ENCODE results near the gene RNF4. TPM values are rescaled to one million over a fixed set of nuclear protein-coding genes. Genes with fewer than 3 reads are reported as not detected.

RNF4 gene
- total RNA-seq, 4 donors from 2014 or later: 10.8 to 57.9 (median 33.9) TPM

DNA sequence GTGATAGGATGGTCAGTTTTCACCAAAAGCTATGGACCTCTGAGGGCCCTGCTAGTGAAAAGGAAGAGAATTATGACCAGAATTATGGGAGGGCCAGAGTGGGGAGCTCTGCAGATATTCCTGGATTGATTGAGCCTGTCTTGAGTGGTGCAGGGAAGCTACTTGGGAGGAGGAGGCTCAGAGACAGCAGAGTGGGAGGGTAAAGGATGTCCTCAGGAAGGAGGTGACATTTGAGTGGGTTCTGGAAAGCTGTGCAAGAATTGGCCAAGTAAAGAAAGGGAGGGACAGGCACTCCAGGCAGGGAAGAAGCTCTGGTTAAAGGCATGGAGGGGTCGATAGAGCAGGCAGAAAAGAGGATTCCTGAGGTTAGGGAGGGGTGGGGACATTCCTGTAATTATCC is 24.1 kb downstream of the RNF4 start:
- Histone ChIP-seq H3K36me3 (no peaks in the 10 kb centered on the region), H3K4me3 (no peak overlapping the region), H3K27me3 (no peaks in the 10 kb centered on the region), H3K9me3 (no peaks in the 10 kb centered on the region), H3K4me1 (no peaks in the 10 kb centered on the region), H3K27ac (no peak overlapping the region)
- TF ChIP-seq CTCF (IDR thresholded peaks at IDR 0.05) (no peak), POLR2A (IDR thresholded peaks at IDR 0.05) (no peak)
- intact Hi-C loops (cut with DNase I; ENCODE audit: low total_unique reads): no loop called here
- DNase-seq: no peak

- TF ChIP-seq CTCF (IDR thresholded peaks at IDR 0.05) (no peak), POLR2A (IDR thresholded peaks at IDR 0.05) (no peak)
- Histone ChIP-seq H3K4me1 (no peaks in the 10 kb centered on the region), H3K27me3 (no peaks in the 10 kb centered on the region), H3K9me3 (no peaks in the 10 kb centered on the region), H3K36me3 (no peaks in the 10 kb centered on the region), H3K4me3 (no peak overlapping the region), H3K27ac (no peak overlapping the region)
- DNase-seq: no peak
- intact Hi-C loops (cut with DNase I; ENCODE audit: low total_unique reads): no loop called here
Measured at GRCh38 chr4:2494992-2495391, 26.1 kb downstream of the RNF4 start.

GRCh38 chr4:2497324-2497723 is 28.4 kb downstream of the RNF4 start:
- Histone ChIP-seq H3K27ac (no peak overlapping the region), H3K4me3 (no peak overlapping the region), H3K36me3 (no peaks in the 10 kb centered on the region), H3K4me1 (no peaks in the 10 kb centered on the region), H3K27me3 (no peaks in the 10 kb centered on the region), H3K9me3 (no peaks in the 10 kb centered on the region)
- TF ChIP-seq CTCF (IDR thresholded peaks at IDR 0.05): no peak
- no peak for TF ChIP-seq POLR2A (IDR thresholded peaks at IDR 0.05)
- intact Hi-C loops (cut with DNase I; ENCODE audit: low total_unique reads): no loop called here
- DNase-seq: no peak

DNA sequence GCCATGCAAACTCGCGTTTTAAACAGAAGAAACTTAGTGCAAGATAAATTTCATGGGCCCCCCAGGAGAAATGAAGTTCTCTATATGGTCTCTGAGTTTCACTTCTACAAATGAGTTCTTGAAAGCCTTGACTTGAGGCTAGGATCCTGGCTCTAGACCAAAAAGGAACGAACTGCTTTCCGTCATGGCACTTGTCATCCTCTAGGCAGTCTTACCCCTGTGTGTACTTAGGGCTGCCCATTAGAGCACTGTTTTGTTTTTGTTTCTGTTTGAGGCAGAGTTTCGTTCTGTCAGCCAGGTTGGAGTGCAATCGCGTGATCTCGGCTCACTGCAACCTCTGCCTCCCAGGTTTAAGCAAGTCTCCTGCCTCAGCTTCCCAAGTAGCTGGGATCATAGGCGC is 29.0 kb downstream of the RNF4 start:
- no peak for DNase-seq

GRCh38 chr4:2500547-2500946 is 31.6 kb downstream of the RNF4 start:
- Histone ChIP-seq H3K36me3 (no peaks in the 10 kb centered on the region), H3K27me3 (no peaks in the 10 kb centered on the region)

More for the DNA sequence above, 29.0 kb downstream of the RNF4 start:
- no peaks in the 10 kb centered on the region for H3K9me3 ChIP-seq
- H3K4me1 ChIP-seq: no peaks in the 10 kb centered on the region
- no peaks in the 10 kb centered on the region for H3K36me3 ChIP-seq
- intact Hi-C loops (cut with DNase I; ENCODE audit: low total_unique reads): no loop called here
- no peaks in the 10 kb centered on the region for H3K27me3 ChIP-seq
- TF ChIP-seq POLR2A (IDR thresholded peaks at IDR 0.05): no peak
- no peak for TF ChIP-seq CTCF (IDR thresholded peaks at IDR 0.05)
- no peak overlapping the region for H3K4me3 ChIP-seq
- no peak overlapping the region for H3K27ac ChIP-seq

More at GRCh38 chr4:2500547-2500946, 31.6 kb downstream of the RNF4 start:
- intact Hi-C loops (cut with DNase I; ENCODE audit: low total_unique reads): no loop called here
- no peak for TF ChIP-seq POLR2A (IDR thresholded peaks at IDR 0.05)
- no peak for TF ChIP-seq CTCF (IDR thresholded peaks at IDR 0.05)
- no peak for DNase-seq
- Histone ChIP-seq H3K4me1 (no peaks in the 10 kb centered on the region), H3K4me3 (no peak overlapping the region), H3K9me3 (no peaks in the 10 kb centered on the region), H3K27ac (no peak overlapping the region)

Data from uterus (tissue), 4 donors.